Measurements from ENCODE around the gene ZNF444.

DNA sequence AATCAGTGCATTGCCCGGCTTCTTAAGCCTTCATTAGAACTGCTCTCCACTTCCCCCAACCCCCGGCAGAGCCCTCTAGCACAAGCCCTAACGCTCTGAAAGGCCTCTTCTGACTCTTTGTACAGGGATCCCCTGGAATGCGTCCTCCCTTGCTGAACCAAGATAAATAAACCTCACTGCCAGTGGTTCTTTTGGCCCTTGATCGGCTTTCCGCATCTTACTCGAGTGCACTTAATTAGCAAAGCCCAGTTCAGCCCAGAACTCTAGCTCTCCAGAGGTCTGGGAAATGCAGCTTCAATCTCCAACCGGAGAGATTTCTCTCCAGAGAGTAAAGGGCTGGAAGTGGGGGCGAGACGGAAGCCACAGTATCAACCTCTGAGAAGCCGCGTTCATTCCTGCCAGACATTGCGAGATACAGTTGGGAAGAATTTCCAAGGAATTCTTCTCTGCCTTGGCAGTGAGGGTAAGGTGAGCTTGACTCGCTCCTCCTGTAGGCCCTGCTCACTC, 8.7 kb upstream of the ZNF444 start:
- no peak for TF ChIP-seq TCF7 (CRISPR knock-in tag; IDR thresholded peaks at IDR 0.05; ENCODE audit: low read depth)
- TF ChIP-seq, protein P1, sequence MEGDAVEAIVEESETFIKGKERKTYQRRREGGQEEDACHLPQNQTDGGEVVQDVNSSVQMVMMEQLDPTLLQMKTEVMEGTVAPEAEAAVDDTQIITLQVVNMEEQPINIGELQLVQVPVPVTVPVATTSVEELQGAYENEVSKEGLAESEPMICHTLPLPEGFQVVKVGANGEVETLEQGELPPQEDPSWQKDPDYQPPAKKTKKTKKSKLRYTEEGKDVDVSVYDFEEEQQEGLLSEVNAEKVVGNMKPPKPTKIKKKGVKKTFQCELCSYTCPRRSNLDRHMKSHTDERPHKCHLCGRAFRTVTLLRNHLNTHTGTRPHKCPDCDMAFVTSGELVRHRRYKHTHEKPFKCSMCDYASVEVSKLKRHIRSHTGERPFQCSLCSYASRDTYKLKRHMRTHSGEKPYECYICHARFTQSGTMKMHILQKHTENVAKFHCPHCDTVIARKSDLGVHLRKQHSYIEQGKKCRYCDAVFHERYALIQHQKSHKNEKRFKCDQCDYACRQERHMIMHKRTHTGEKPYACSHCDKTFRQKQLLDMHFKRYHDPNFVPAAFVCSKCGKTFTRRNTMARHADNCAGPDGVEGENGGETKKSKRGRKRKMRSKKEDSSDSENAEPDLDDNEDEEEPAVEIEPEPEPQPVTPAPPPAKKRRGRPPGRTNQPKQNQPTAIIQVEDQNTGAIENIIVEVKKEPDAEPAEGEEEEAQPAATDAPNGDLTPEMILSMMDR (IDR thresholded peaks at IDR 0.05), result no peak
- TF ChIP-seq, protein P2, sequence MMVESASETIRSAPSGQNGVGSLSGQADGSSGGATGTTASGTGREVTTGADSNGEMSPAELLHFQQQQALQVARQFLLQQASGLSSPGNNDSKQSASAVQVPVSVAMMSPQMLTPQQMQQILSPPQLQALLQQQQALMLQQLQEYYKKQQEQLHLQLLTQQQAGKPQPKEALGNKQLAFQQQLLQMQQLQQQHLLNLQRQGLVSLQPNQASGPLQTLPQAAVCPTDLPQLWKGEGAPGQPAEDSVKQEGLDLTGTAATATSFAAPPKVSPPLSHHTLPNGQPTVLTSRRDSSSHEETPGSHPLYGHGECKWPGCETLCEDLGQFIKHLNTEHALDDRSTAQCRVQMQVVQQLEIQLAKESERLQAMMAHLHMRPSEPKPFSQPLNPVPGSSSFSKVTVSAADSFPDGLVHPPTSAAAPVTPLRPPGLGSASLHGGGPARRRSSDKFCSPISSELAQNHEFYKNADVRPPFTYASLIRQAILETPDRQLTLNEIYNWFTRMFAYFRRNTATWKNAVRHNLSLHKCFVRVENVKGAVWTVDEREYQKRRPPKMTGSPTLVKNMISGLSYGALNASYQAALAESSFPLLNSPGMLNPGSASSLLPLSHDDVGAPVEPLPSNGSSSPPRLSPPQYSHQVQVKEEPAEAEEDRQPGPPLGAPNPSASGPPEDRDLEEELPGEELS (CRISPR knock-in tag; IDR thresholded peaks at IDR 0.05), result no peak
- no peak for TF ChIP-seq ELF4 (CRISPR knock-in tag; IDR thresholded peaks at IDR 0.05; ENCODE audit: low read depth)
- TF ChIP-seq, protein P3, sequence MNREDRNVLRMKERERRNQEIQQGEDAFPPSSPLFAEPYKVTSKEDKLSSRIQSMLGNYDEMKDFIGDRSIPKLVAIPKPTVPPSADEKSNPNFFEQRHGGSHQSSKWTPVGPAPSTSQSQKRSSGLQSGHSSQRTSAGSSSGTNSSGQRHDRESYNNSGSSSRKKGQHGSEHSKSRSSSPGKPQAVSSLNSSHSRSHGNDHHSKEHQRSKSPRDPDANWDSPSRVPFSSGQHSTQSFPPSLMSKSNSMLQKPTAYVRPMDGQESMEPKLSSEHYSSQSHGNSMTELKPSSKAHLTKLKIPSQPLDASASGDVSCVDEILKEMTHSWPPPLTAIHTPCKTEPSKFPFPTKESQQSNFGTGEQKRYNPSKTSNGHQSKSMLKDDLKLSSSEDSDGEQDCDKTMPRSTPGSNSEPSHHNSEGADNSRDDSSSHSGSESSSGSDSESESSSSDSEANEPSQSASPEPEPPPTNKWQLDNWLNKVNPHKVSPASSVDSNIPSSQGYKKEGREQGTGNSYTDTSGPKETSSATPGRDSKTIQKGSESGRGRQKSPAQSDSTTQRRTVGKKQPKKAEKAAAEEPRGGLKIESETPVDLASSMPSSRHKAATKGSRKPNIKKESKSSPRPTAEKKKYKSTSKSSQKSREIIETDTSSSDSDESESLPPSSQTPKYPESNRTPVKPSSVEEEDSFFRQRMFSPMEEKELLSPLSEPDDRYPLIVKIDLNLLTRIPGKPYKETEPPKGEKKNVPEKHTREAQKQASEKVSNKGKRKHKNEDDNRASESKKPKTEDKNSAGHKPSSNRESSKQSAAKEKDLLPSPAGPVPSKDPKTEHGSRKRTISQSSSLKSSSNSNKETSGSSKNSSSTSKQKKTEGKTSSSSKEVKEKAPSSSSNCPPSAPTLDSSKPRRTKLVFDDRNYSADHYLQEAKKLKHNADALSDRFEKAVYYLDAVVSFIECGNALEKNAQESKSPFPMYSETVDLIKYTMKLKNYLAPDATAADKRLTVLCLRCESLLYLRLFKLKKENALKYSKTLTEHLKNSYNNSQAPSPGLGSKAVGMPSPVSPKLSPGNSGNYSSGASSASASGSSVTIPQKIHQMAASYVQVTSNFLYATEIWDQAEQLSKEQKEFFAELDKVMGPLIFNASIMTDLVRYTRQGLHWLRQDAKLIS (CRISPR knock-in tag; IDR thresholded peaks at IDR 0.05; ENCODE audit: borderline replicate concordance), result no peak
- TF ChIP-seq RELA (CRISPR knock-in tag; IDR thresholded peaks at IDR 0.05; ENCODE audit: borderline replicate concordance), result no peak
- TF ChIP-seq JUN (CRISPR knock-in tag; IDR thresholded peaks at IDR 0.05), result no peak
- TF ChIP-seq NFE2L1 (CRISPR knock-in tag; IDR thresholded peaks at IDR 0.05), result no peak
- TF ChIP-seq CBFB (CRISPR knock-in tag; IDR thresholded peaks at IDR 0.05; ENCODE audit: low read depth), result no peak
- TF ChIP-seq NR2C2 (CRISPR knock-in tag; IDR thresholded peaks at IDR 0.05), result no peak
- TF ChIP-seq, protein P4, sequence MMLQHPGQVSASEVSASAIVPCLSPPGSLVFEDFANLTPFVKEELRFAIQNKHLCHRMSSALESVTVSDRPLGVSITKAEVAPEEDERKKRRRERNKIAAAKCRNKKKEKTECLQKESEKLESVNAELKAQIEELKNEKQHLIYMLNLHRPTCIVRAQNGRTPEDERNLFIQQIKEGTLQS (CRISPR knock-in tag; conservative IDR thresholded peaks at IDR 0.05), result no peak
- TF ChIP-seq, protein P5, sequence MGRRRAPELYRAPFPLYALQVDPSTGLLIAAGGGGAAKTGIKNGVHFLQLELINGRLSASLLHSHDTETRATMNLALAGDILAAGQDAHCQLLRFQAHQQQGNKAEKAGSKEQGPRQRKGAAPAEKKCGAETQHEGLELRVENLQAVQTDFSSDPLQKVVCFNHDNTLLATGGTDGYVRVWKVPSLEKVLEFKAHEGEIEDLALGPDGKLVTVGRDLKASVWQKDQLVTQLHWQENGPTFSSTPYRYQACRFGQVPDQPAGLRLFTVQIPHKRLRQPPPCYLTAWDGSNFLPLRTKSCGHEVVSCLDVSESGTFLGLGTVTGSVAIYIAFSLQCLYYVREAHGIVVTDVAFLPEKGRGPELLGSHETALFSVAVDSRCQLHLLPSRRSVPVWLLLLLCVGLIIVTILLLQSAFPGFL (CRISPR knock-in tag; IDR thresholded peaks at IDR 0.05; ENCODE audit: borderline replicate concordance), result no peak
- TF ChIP-seq, protein P6, sequence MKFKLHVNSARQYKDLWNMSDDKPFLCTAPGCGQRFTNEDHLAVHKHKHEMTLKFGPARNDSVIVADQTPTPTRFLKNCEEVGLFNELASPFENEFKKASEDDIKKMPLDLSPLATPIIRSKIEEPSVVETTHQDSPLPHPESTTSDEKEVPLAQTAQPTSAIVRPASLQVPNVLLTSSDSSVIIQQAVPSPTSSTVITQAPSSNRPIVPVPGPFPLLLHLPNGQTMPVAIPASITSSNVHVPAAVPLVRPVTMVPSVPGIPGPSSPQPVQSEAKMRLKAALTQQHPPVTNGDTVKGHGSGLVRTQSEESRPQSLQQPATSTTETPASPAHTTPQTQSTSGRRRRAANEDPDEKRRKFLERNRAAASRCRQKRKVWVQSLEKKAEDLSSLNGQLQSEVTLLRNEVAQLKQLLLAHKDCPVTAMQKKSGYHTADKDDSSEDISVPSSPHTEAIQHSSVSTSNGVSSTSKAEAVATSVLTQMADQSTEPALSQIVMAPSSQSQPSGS (CRISPR knock-in tag; IDR thresholded peaks at IDR 0.05; ENCODE audit: borderline replicate concordance, low read depth), result no peak
- no peak for TF ChIP-seq PRRX2 (CRISPR knock-in tag; IDR thresholded peaks at IDR 0.05)
